Breast epithelium (tissue), 4 donors: ENCODE results near the gene DPPA2. TPM values are rescaled to one million over a fixed set of nuclear protein-coding genes. Genes with fewer than 3 reads are reported as not detected.

ENCODE experiments used
- DNase-seq, 2 donors: peaks; one replicate each; pipeline ENCODE4 v3.0.0-alpha.2; 2019; ENCODE audit warnings: low spot score in 2 of 2
- H3K27ac ChIP-seq, 2 donors: fragments of 200-600 bp; sonication (generic) in 1 of 2; one replicate each; pipeline ENCODE4 v1.5.1; 2016 to 2019; ENCODE audit warnings: mild to moderate bottlenecking in 1 of 2
- H3K27me3 ChIP-seq, 2 donors: fragments of 200-600 bp; sonication (generic) in 1 of 2; one replicate each; pipeline versions ENCODE4 v1.5.1 to v1.6.0; 2017 to 2019; ENCODE audit warnings: control low read depth in 1 of 2, mild to moderate bottlenecking in 1 of 2
- H3K36me3 ChIP-seq: fragments of 200-600 bp; one replicate; pipeline ENCODE4 v1.5.1; 2019
- H3K4me1 ChIP-seq, 2 donors: fragments of 200-600 bp; sonication (generic); one replicate each; pipeline ENCODE4 v1.5.1; 2016 to 2019; ENCODE audit warnings: control low read depth in 1 of 2
- H3K4me3 ChIP-seq, 3 donors: fragments of 200-600 bp; sonication (generic); 1 replicate in 2 of 3; 2 replicates in 1 of 3; pipeline ENCODE4 v1.5.1; 2016 to 2019; ENCODE audit warnings: mild to moderate bottlenecking in 3 of 3, moderate library complexity in 2 of 3
- H3K9me3 ChIP-seq, 2 donors: fragments of 200-600 bp; sonication (generic) in 1 of 2; one replicate each; pipeline ENCODE4 v1.5.1; 2016 to 2019; ENCODE audit warnings: control low read depth in 1 of 2
- CTCF ChIP-seq, 3 donors: fragments of 450-650 bp; IDR thresholded peaks; one replicate each; pipeline ENCODE4 v1.5.1; 2016 to 2017; ENCODE audit warnings: antibody characterized with exemption in 3 of 3, mild to moderate bottlenecking in 3 of 3, moderate library complexity in 3 of 3
- POLR2A ChIP-seq: fragments of 450-650 bp; IDR thresholded peaks from one replicate; pipeline ENCODE4 v1.6.1; 2016; ENCODE audit warnings: antibody characterized with exemption, mild to moderate bottlenecking, moderate library complexity
- POLR2AphosphoS5 ChIP-seq, 3 donors: sonication (generic); formaldehyde crosslinking; IDR thresholded peaks; one replicate each; pipeline ENCODE4 v1.6.1; 2017; ENCODE audit warnings: antibody characterized with exemption in 3 of 3
- intact Hi-C: fragments of 100-400 bp; cut with DNase I; formaldehyde crosslinking; loops from one replicate; pipeline ENCODE4 v1.15.1; 2023; ENCODE audit warnings: low total_unique reads
- total RNA-seq, 3 donors: library from RNA; depleted of rRNA; stranded (reverse); fragments of >200 nt; gene quantifications; one replicate each; pipeline ENCODE4 v1.1.0, GENCODE V29; 2016

Gene DPPA2
- total RNA-seq, 3 donors from 2014 or later, result not detected

GRCh38 chr3:109325657-109326056, 9.3 kb upstream of the DPPA2 start:
- intact Hi-C loops, result no loop called here

GRCh38 chr3:109325109-109325508, 8.8 kb upstream of the DPPA2 start:
- no peaks in the 10 kb centered on the region for H3K4me1 ChIP-seq
- no peak for DNase-seq
- no peaks in the 10 kb centered on the region for H3K9me3 ChIP-seq
- H3K27me3 ChIP-seq, result no peaks in the 10 kb centered on the region
- H3K36me3 ChIP-seq, result no peaks in the 10 kb centered on the region
- TF ChIP-seq CTCF (IDR thresholded peaks at IDR 0.05) (no peak), POLR2A (no peak), POLR2AphosphoS5 (IDR thresholded peaks at IDR 0.05) (no peak)
- intact Hi-C loops, result no loop called here
- H3K4me3 ChIP-seq, result no peak overlapping the region
- H3K27ac ChIP-seq, result no peak overlapping the region

More at GRCh38 chr3:109325657-109326056, 9.3 kb upstream of the DPPA2 start:
- Histone ChIP-seq H3K9me3 (no peaks in the 10 kb centered on the region), H3K27ac (no peak overlapping the region), H3K4me3 (no peak overlapping the region), H3K27me3 (no peaks in the 10 kb centered on the region), H3K36me3 (no peaks in the 10 kb centered on the region), H3K4me1 (no peaks in the 10 kb centered on the region)
- no peak for DNase-seq
- TF ChIP-seq CTCF (IDR thresholded peaks at IDR 0.05), result no peak
- TF ChIP-seq POLR2A, result no peak
- no peak for TF ChIP-seq POLR2AphosphoS5 (IDR thresholded peaks at IDR 0.05)

GRCh38 chr3:109313061-109313460, 3.3 kb downstream of the DPPA2 start:
- TF ChIP-seq CTCF (IDR thresholded peaks at IDR 0.05), result no peak
- no peak for TF ChIP-seq POLR2AphosphoS5 (IDR thresholded peaks at IDR 0.05)
- TF ChIP-seq POLR2A, result no peak
- Histone ChIP-seq H3K36me3 (no peaks in the 10 kb centered on the region), H3K27me3 (no peaks in the 10 kb centered on the region), H3K27ac (no peak overlapping the region), H3K4me3 (no peak overlapping the region), H3K4me1 (no peaks in the 10 kb centered on the region), H3K9me3 (peaks cover 0 to 3% of the 10 kb centered on the region in 2 donors)
- intact Hi-C loops, result no loop called here
- DNase-seq, result no peak

GRCh38 chr3:109297496-109297895, 18.8 kb downstream of the DPPA2 start:
- Histone ChIP-seq H3K27ac (no peak overlapping the region), H3K4me3 (no peak overlapping the region), H3K9me3 (no peaks in the 10 kb centered on the region), H3K36me3 (no peaks in the 10 kb centered on the region), H3K27me3 (no peaks in the 10 kb centered on the region), H3K4me1 (no peaks in the 10 kb centered on the region)
- DNase-seq, result no peak
- no peak for TF ChIP-seq CTCF (IDR thresholded peaks at IDR 0.05)
- no peak for TF ChIP-seq POLR2AphosphoS5 (IDR thresholded peaks at IDR 0.05)
- TF ChIP-seq POLR2A, result no peak
- intact Hi-C loops, result no loop called here

- Histone ChIP-seq H3K27me3 (no peaks in the 10 kb centered on the region), H3K36me3 (no peaks in the 10 kb centered on the region), H3K27ac (no peak overlapping the region), H3K4me1 (no peaks in the 10 kb centered on the region), H3K4me3 (no peak overlapping the region), H3K9me3 (no peaks in the 10 kb centered on the region)
- intact Hi-C loops, result no loop called here
- no peak for DNase-seq
- TF ChIP-seq CTCF (IDR thresholded peaks at IDR 0.05) (no peak), POLR2AphosphoS5 (IDR thresholded peaks at IDR 0.05) (no peak), POLR2A (no peak)
Observed at GRCh38 chr3:109284071-109284470, 32.2 kb downstream of the DPPA2 start.
